IPS DF 19.7 (cell line): ENCODE results near the gene WDR47.

ENCODE experiments used
- DNase-seq: peaks from one replicate; pipeline ENCODE4 v3.0.0-alpha.2; 2013; ENCODE audit warnings: low read depth, low spot score

WDR47 gene

GRCh38 chr1:109041621-109042468 is at the start of gene WDR47:
WDR47 (minus strand) TSS chr1:109042102; CDS start chr1:109023512, 18,590 bp downstream.
- peak; percentile 80 for DNase-seq

- no peak for DNase-seq
Observed at GRCh38 chr1:109091078-109091838, 49.4 kb upstream of the WDR47 start.

GRCh38 chr1:109090196-109091077 is 48.5 kb upstream of the WDR47 start, which contains the start of gene TMEM167B:
TMEM167B (plus strand) TSS chr1:109090764; CDS start chr1:109090873, 109 bp downstream.
- peak; percentile 85 for DNase-seq

- DNase-seq, result peak; percentile 72
Observed at GRCh38 chr1:109089242-109090015, 47.5 kb upstream of the WDR47 start.

GRCh38 chr1:109084563-109085517 is 42.9 kb upstream of the WDR47 start:
- no peak for DNase-seq

- DNase-seq, result no peak
Observed at GRCh38 chr1:109083923-109084322, 42.0 kb upstream of the WDR47 start.

GRCh38 chr1:109083501-109083900 is 41.6 kb upstream of the WDR47 start:
- DNase-seq, result no peak

GRCh38 chr1:109080441-109081082 is 38.7 kb upstream of the WDR47 start:
- no peak for DNase-seq

- no peak for DNase-seq
Observed at GRCh38 chr1:109079240-109079622, 37.3 kb upstream of the WDR47 start.

- DNase-seq, result no peak
Observed at GRCh38 chr1:109078317-109078716, 36.4 kb upstream of the WDR47 start.

- peak; percentile 91 for DNase-seq
Observed at GRCh38 chr1:109075531-109076490, 33.9 kb upstream of the WDR47 start, which contains the start of gene TAF13. TAF13 (minus strand) TSS chr1:109076003; CDS start chr1:109075947, 56 bp downstream.

GRCh38 chr1:109069294-109069693 is 27.4 kb upstream of the WDR47 start:
- DNase-seq, result no peak

GRCh38 chr1:109067883-109068282 is 26.0 kb upstream of the WDR47 start:
- DNase-seq, result no peak

- no peak for DNase-seq
Observed at GRCh38 chr1:109065137-109065536, 23.2 kb upstream of the WDR47 start.

GRCh38 chr1:109061183-109061582 is 19.3 kb upstream of the WDR47 start:
- no peak for DNase-seq

GRCh38 chr1:109060707-109061106 is 18.8 kb upstream of the WDR47 start:
- DNase-seq, result no peak

- no peak for DNase-seq
Observed at GRCh38 chr1:109059026-109059425, 17.1 kb upstream of the WDR47 start.

GRCh38 chr1:109056064-109056463 is 14.2 kb upstream of the WDR47 start:
- DNase-seq, result no peak
